Fibroblast of mammary gland (primary cell): ENCODE measurements around the gene DUSP3.

ENCODE experiments used
- DNase-seq: peaks from one replicate; pipeline ENCODE4 v3.0.0-alpha.2; 2010; ENCODE audit warnings: low read depth
- H3K4me3 ChIP-seq: 2 replicates; pipeline ENCODE4 v1.5.1; 2011; ENCODE audit warnings: low read depth, mild to moderate bottlenecking, low read length, moderate library complexity; ENCODE audit not compliant: control insufficient read depth
- CTCF ChIP-seq: conservative IDR thresholded peaks from 2 replicates; pipeline ENCODE4 v1.5.1; 2011; ENCODE audit warnings: low read depth, low read length, inconsistent platforms; ENCODE audit not compliant: control insufficient read depth, insufficient read depth

The DUSP3 gene

GRCh38 chr17:43782913-43783680 lies 4.3 kb upstream of the DUSP3 start:
- no peak for TF ChIP-seq CTCF
- no peak overlapping the region for H3K4me3 ChIP-seq
- no peak for DNase-seq

GRCh38 chr17:43780135-43780534 lies 1.4 kb upstream of the DUSP3 start, which contains the start of gene CFAP97D1:
Gene CFAP97D1, plus strand, starts transcription at chr17:43780435. Its CDS starts 28 bp downstream, at chr17:43780463.
- TF ChIP-seq CTCF = no peak
- peak within 1 kb of the TSS; percentile 65 for H3K4me3 ChIP-seq
- no peak for DNase-seq

- TF ChIP-seq CTCF = no peak
- DNase-seq = no peak
- peak overlapping the region; percentile 65 for H3K4me3 ChIP-seq
Observed at GRCh38 chr17:43779145-43780125, 658 bp upstream of the DUSP3 start.

GRCh38 chr17:43774304-43775250 lies 4.2 kb downstream of the DUSP3 start:
- DNase-seq = no peak
- no peak overlapping the region for H3K4me3 ChIP-seq
- TF ChIP-seq CTCF = no peak

GRCh38 chr17:43772877-43773648 lies 5.7 kb downstream of the DUSP3 start:
- no peak for TF ChIP-seq CTCF
- H3K4me3 ChIP-seq = no peak overlapping the region
- DNase-seq = no peak
